GM12878 (cell line): ENCODE measurements around the gene SNRPB2. TPM values are rescaled to one million over a fixed set of nuclear protein-coding genes. Genes with fewer than 3 reads are reported as not detected.

Experiments used
- ATF7 ChIP-seq: fragments of 450-650 bp; IDR thresholded peaks from 2 replicates; pipeline ENCODE4 v1.6.1; 2016; ENCODE audit warnings: low read depth, mild to moderate bottlenecking
- CHD4 ChIP-seq: fragments of 200-600 bp; sonication (generic); IDR thresholded peaks from 2 replicates; pipeline ENCODE4 v1.6.1; 2016; ENCODE audit warnings: mild to moderate bottlenecking
- IKZF2 ChIP-seq, 2 experiments: fragments of 450-650 bp; IDR thresholded peaks; 2 replicates each; pipeline ENCODE4 v1.6.1; 2017; ENCODE audit warnings: mild to moderate bottlenecking in 2 of 2, moderate library complexity in 2 of 2
- IRF4 ChIP-seq: IDR thresholded peaks from 2 replicates; pipeline ENCODE4 v1.6.1; 2011; ENCODE audit warnings: low read depth, low read length
- MEF2A ChIP-seq: IDR thresholded peaks from 2 replicates; pipeline ENCODE4 v1.6.1; 2011; ENCODE audit warnings: low read depth, mild to moderate bottlenecking, low read length, moderate library complexity; ENCODE audit not compliant: insufficient read depth
- NFYB ChIP-seq: IDR thresholded peaks from 2 replicates; pipeline ENCODE4 v1.6.1; 2011; ENCODE audit warnings: low read depth, mild to moderate bottlenecking, low read length, improper control_type of control experiment, moderate library complexity; ENCODE audit not compliant: insufficient read depth
- RB1 ChIP-seq: fragments of 450-650 bp; formaldehyde crosslinking; IDR thresholded peaks from 2 replicates; pipeline ENCODE4 v1.6.1; 2017; ENCODE audit warnings: mild to moderate bottlenecking, borderline replicate concordance
- SMAD1 ChIP-seq: fragments of 450-650 bp; IDR thresholded peaks from 2 replicates; pipeline ENCODE4 v1.6.1; 2018; ENCODE audit warnings: mild to moderate bottlenecking, low read depth; ENCODE audit not compliant: partially characterized antibody
- SREBF1 ChIP-seq: IDR thresholded peaks from 2 replicates; pipeline ENCODE4 v1.6.1; 2012; ENCODE audit warnings: mild to moderate bottlenecking, low read length
- SRF ChIP-seq, 2 experiments: IDR thresholded peaks; 2 replicates each; pipeline ENCODE4 v1.6.1; 2011; ENCODE audit warnings: low read depth in 2 of 2, low read length in 2 of 2, mild to moderate bottlenecking in 1 of 2, moderate library complexity in 1 of 2
- ZZZ3 ChIP-seq: IDR thresholded peaks from 2 replicates; pipeline ENCODE4 v1.6.1; 2011; ENCODE audit warnings: low read depth; ENCODE audit not compliant: control insufficient read depth, insufficient read length
- polyA plus RNA-seq, 11 experiments: library from polyadenylated mRNA; depleted of rRNA in 4 of 11; unstranded in 6 of 11; stranded (reverse) in 5 of 11; fragments of >200 nt; fragmentation: Nextera tagmentation in 4 of 11; fragmentation: Illumina TruSeq in 1 of 11; extraction: Ambion mirVana in 4 of 11; extraction: Trizol in 1 of 11; gene quantifications; 1 replicate in 1 of 11; 2 replicates in 10 of 11; pipeline versions ENCODE4 v1.2.1 to v1.2.3, GENCODE V29; 2011 to 2016; ENCODE audit warnings: inconsistent platforms in 2 of 11, missing spikeins in 2 of 11, low read depth in 1 of 11
- total RNA-seq, 4 experiments: library from RNA; depleted of rRNA in 3 of 4; stranded (reverse); fragments of >200 nt in 3 of 4; fragmentation: Illumina TruSeq in 1 of 4; extraction: Trizol in 1 of 4; gene quantifications; 2 replicates each; pipeline versions ENCODE4 v1.2.1 to v1.2.3, GENCODE V29; 2013 to 2021
- TF ChIP-seq, protein P1 (sequence below): fragments of 450-650 bp; IDR thresholded peaks from 2 replicates; pipeline ENCODE4 v1.6.1; 2017; ENCODE audit warnings: antibody characterized with exemption, mild to moderate bottlenecking, moderate library complexity
- TF ChIP-seq, protein P2 (sequence below): fragments of 450-650 bp; IDR thresholded peaks from 2 replicates; pipeline ENCODE4 v1.6.1; 2016; ENCODE audit warnings: mild to moderate bottlenecking
- TF ChIP-seq, protein P3 (sequence below): IDR thresholded peaks from 2 replicates; pipeline ENCODE4 v1.6.1; 2011; ENCODE audit warnings: borderline replicate concordance, low read depth, mild to moderate bottlenecking, moderate library complexity, low read length; ENCODE audit not compliant: insufficient read depth, poor library complexity, severe bottlenecking
- TF ChIP-seq, protein P4 (sequence below): fragments of 450-650 bp; IDR thresholded peaks from 2 replicates; pipeline ENCODE4 v1.6.1; 2018; ENCODE audit warnings: borderline replicate concordance, mild to moderate bottlenecking; ENCODE audit not compliant: partially characterized antibody
- TF ChIP-seq, protein P5 (sequence below): IDR thresholded peaks from 2 replicates; pipeline ENCODE4 v1.6.1; 2012; ENCODE audit warnings: low read depth, low read length, improper control_type of control experiment
- TF ChIP-seq, protein P6 (sequence below): fragments of 450-650 bp; IDR thresholded peaks from 2 replicates; pipeline ENCODE4 v1.6.1; 2017; ENCODE audit warnings: mild to moderate bottlenecking

Gene SNRPB2
- total and polyA plus RNA-seq, 10 of the 15 experiments (the other 5 are each of a cell fraction or from before 2014, with no cell fraction given), result 63.5 to 245 (median 136) TPM

DNA sequence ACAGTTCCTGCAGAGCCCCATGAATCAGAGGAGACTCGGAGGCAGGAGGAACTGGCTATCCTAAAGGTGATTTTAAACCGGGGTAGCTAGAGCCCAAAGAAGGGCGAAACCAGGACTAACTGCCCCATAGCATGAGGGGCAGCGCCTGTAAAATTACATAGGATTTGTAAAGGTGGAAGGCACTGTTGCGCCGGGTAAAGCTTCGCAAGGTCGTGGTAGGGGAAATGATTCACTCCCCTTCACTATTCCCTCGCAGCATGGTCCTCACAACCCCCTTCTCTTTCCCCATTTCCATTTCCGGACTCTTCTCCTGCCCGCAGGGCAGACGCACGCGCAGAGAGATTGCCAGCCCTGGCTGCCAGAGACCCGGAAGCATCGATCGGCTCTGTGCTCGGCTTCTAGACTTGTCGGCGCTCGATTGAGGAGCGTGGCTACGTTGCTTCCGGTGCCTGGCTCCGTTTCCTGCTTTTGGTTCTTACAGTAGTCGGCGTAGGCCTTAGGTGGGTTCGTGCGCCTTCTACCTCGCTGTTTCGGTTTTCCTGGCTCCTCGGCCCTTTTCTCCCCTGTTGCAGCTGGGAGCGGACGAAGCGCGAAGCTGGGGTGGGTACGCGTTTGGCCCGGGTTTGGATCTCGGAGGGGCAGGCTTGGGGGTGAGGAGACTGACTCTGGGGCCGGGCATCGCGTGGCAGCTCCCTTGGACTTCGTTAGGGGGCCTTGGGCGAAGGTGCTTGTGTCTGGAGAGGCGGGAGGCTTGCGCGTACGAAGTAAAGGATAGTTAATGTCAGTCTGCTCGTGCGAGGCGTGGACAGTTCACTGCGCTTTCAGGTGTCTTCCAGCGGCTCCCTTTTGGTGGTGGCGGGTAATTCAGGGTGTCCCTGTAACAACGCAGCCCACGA is at the start of gene SNRPB2 (continued):
- TF ChIP-seq, protein P1, sequence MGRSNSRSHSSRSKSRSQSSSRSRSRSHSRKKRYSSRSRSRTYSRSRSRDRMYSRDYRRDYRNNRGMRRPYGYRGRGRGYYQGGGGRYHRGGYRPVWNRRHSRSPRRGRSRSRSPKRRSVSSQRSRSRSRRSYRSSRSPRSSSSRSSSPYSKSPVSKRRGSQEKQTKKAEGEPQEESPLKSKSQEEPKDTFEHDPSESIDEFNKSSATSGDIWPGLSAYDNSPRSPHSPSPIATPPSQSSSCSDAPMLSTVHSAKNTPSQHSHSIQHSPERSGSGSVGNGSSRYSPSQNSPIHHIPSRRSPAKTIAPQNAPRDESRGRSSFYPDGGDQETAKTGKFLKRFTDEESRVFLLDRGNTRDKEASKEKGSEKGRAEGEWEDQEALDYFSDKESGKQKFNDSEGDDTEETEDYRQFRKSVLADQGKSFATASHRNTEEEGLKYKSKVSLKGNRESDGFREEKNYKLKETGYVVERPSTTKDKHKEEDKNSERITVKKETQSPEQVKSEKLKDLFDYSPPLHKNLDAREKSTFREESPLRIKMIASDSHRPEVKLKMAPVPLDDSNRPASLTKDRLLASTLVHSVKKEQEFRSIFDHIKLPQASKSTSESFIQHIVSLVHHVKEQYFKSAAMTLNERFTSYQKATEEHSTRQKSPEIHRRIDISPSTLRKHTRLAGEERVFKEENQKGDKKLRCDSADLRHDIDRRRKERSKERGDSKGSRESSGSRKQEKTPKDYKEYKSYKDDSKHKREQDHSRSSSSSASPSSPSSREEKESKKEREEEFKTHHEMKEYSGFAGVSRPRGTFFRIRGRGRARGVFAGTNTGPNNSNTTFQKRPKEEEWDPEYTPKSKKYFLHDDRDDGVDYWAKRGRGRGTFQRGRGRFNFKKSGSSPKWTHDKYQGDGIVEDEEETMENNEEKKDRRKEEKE, result no peak
- TF ChIP-seq SREBF1 (no peak), CHD4 (no peak), IRF4 (peak; percentile 72; the same call in 1 of the 2 replicates), ATF7 (no peak; the same call in 1 of the 2 replicates), SMAD1 (peak; percentile 57), ZZZ3 (no peak), NFYB (no peak), MEF2A (no peak), SRF (IDR thresholded peaks at IDR 0.05; ENCODE audit: low read depth in 2 of 2, low read length in 2 of 2) (peak; percentile 98 to 100), IKZF2 (IDR thresholded peaks at IDR 0.05) (peak in 1 of 2 experiments; percentile 25; a peak in 1 of 4 replicates), RB1 (no peak)
- TF ChIP-seq, protein P2, sequence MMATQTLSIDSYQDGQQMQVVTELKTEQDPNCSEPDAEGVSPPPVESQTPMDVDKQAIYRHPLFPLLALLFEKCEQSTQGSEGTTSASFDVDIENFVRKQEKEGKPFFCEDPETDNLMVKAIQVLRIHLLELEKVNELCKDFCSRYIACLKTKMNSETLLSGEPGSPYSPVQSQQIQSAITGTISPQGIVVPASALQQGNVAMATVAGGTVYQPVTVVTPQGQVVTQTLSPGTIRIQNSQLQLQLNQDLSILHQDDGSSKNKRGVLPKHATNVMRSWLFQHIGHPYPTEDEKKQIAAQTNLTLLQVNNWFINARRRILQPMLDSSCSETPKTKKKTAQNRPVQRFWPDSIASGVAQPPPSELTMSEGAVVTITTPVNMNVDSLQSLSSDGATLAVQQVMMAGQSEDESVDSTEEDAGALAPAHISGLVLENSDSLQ, result no peak; the same call in 1 of the 2 replicates
- TF ChIP-seq, protein P3, sequence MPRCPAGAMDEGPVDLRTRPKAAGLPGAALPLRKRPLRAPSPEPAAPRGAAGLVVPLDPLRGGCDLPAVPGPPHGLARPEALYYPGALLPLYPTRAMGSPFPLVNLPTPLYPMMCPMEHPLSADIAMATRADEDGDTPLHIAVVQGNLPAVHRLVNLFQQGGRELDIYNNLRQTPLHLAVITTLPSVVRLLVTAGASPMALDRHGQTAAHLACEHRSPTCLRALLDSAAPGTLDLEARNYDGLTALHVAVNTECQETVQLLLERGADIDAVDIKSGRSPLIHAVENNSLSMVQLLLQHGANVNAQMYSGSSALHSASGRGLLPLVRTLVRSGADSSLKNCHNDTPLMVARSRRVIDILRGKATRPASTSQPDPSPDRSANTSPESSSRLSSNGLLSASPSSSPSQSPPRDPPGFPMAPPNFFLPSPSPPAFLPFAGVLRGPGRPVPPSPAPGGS, result no peak
- TF ChIP-seq, protein P4, sequence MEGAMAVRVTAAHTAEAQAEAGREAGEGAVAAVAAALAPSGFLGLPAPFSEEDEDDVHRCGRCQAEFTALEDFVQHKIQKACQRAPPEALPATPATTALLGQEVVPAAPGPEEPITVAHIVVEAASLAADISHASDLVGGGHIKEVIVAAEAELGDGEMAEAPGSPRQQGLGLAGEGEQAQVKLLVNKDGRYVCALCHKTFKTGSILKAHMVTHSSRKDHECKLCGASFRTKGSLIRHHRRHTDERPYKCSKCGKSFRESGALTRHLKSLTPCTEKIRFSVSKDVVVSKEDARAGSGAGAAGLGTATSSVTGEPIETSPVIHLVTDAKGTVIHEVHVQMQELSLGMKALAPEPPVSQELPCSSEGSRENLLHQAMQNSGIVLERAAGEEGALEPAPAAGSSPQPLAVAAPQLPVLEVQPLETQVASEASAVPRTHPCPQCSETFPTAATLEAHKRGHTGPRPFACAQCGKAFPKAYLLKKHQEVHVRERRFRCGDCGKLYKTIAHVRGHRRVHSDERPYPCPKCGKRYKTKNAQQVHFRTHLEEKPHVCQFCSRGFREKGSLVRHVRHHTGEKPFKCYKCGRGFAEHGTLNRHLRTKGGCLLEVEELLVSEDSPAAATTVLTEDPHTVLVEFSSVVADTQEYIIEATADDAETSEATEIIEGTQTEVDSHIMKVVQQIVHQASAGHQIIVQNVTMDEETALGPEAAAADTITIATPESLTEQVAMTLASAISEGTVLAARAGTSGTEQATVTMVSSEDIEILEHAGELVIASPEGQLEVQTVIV, result peak; percentile 96
- TF ChIP-seq, protein P5, sequence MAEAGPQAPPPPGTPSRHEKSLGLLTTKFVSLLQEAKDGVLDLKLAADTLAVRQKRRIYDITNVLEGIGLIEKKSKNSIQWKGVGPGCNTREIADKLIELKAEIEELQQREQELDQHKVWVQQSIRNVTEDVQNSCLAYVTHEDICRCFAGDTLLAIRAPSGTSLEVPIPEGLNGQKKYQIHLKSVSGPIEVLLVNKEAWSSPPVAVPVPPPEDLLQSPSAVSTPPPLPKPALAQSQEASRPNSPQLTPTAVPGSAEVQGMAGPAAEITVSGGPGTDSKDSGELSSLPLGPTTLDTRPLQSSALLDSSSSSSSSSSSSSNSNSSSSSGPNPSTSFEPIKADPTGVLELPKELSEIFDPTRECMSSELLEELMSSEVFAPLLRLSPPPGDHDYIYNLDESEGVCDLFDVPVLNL, result no peak
- TF ChIP-seq, protein P6, sequence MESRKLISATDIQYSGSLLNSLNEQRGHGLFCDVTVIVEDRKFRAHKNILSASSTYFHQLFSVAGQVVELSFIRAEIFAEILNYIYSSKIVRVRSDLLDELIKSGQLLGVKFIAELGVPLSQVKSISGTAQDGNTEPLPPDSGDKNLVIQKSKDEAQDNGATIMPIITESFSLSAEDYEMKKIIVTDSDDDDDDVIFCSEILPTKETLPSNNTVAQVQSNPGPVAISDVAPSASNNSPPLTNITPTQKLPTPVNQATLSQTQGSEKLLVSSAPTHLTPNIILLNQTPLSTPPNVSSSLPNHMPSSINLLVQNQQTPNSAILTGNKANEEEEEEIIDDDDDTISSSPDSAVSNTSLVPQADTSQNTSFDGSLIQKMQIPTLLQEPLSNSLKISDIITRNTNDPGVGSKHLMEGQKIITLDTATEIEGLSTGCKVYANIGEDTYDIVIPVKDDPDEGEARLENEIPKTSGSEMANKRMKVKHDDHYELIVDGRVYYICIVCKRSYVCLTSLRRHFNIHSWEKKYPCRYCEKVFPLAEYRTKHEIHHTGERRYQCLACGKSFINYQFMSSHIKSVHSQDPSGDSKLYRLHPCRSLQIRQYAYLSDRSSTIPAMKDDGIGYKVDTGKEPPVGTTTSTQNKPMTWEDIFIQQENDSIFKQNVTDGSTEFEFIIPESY, result no peak
